CD4-positive, alpha-beta memory T cell (primary cell): ENCODE measurements around the gene SPC24. TPM values are rescaled to one million over a fixed set of nuclear protein-coding genes. Genes with fewer than 3 reads are reported as not detected.
A peak's percentile ranks its signal among the peaks of the same experiment; 100 is the strongest.
"Not testable (repeated sequence)": the region's sequence is repeated elsewhere in the genome, so short reads cannot be mapped to it uniquely, and the experiment has no call there.

Experiments used
- CTCF ChIA-PET: fragments of 350-600 bp; sonication (Branson Sonifier 250); formaldehyde crosslinking; loops from one replicate; lab custom pipeline; 2021; ENCODE audit warnings: inconsistent platforms; ENCODE audit not compliant: partially characterized antibody; lab: Charles Lee
- POLR2A ChIA-PET: fragments of 350-600 bp; sonication (Branson Sonifier 250); formaldehyde crosslinking; loops from one replicate; lab custom pipeline; 2021; ENCODE audit not compliant: partially characterized antibody; lab: Charles Lee
- DNase-seq, 5 donors: peaks; one replicate each; pipeline versions ENCODE4 v3.0.0 to v3.0.0-alpha.2; 2020 to 2022; ENCODE audit warnings: mixed read lengths in 1 of 5
- H3K27ac ChIP-seq: one replicate; pipeline ENCODE4 v1.7.0; 2013; ENCODE audit warnings: low read depth, low read length
- H3K27me3 ChIP-seq: 2 replicates; pipeline ENCODE4 v1.7.0; 2013; ENCODE audit warnings: mild to moderate bottlenecking, low read length, moderate library complexity; ENCODE audit not compliant: insufficient read depth
- H3K36me3 ChIP-seq: 2 replicates; pipeline ENCODE4 v1.7.0; 2013; ENCODE audit warnings: mild to moderate bottlenecking, low read length, moderate library complexity; ENCODE audit not compliant: insufficient read depth
- H3K4me1 ChIP-seq: 2 replicates; pipeline ENCODE4 v1.7.0; 2013; ENCODE audit warnings: mild to moderate bottlenecking, low read length, moderate library complexity; ENCODE audit not compliant: insufficient read depth
- H3K4me3 ChIP-seq, 2 donors: one replicate each; pipeline ENCODE4 v1.7.0; 2013; ENCODE audit warnings: low read length in 2 of 2, mild to moderate bottlenecking in 1 of 2
- H3K9me3 ChIP-seq, 2 donors: one replicate each; pipeline ENCODE4 v1.7.0; 2013; ENCODE audit warnings: low read length in 2 of 2, control low read depth in 1 of 2; ENCODE audit not compliant: control insufficient read depth in 1 of 2
- H3K27ac Mint-ChIP-seq, 7 donors: one replicate each; pipeline ENCODE4 v1.8.0; 2020 to 2021; ENCODE audit warnings: mixed read lengths in 7 of 7, mild to moderate bottlenecking in 6 of 7, inconsistent platforms in 3 of 7, moderate library complexity in 3 of 7
- H3K27me3 Mint-ChIP-seq, 2 donors: one replicate each; pipeline ENCODE4 v1.8.0; 2020 to 2021; ENCODE audit warnings: mixed read lengths in 2 of 2
- H3K36me3 Mint-ChIP-seq, 2 donors: one replicate each; pipeline ENCODE4 v1.8.0; 2020 to 2021; ENCODE audit warnings: mixed read lengths in 2 of 2, inconsistent platforms in 1 of 2, mild to moderate bottlenecking in 1 of 2
- H3K4me1 Mint-ChIP-seq, 4 donors: one replicate each; pipeline ENCODE4 v1.8.0; 2020 to 2021; ENCODE audit warnings: mixed read lengths in 4 of 4, mild to moderate bottlenecking in 1 of 4
- H3K4me3 Mint-ChIP-seq, 8 donors: one replicate each; pipeline ENCODE4 v1.8.0; 2020 to 2021; ENCODE audit warnings: mixed read lengths in 8 of 8, mild to moderate bottlenecking in 7 of 8, moderate library complexity in 6 of 8, inconsistent platforms in 3 of 8
- H3K9me3 Mint-ChIP-seq, 8 donors: one replicate each; pipeline ENCODE4 v1.8.0; 2020 to 2021; ENCODE audit warnings: mixed read lengths in 8 of 8, mild to moderate bottlenecking in 5 of 8, inconsistent platforms in 3 of 8, moderate library complexity in 1 of 8
- intact Hi-C: fragments of 100-400 bp; cut with micrococcal nuclease; formaldehyde crosslinking; loops from one replicate; pipeline ENCODE4 v1.15.1; 2023
- polyA plus RNA-seq, 2 donors: library from polyadenylated mRNA; unstranded; fragments of 300-500 nt; fragmentation: Illumina TruSeq; gene quantifications; one replicate each; pipeline ENCODE4 v1.2.3, GENCODE V29; 2021
- total RNA-seq, 2 experiments: library from RNA; stranded (reverse); gene quantifications; one replicate each; pipeline ENCODE4 v1.2.3, GENCODE V29; 2021

SPC24 gene
- total and polyA plus RNA-seq, 4 experiments from 2014 or later = 0.32 to 1.9 (median 0.84) TPM; not detected in 1

GRCh38 chr19:11191273-11191755 lies 35.7 kb upstream of the SPC24 start:
- no peak for DNase-seq
- intact Hi-C loops = no loop called here
- H3K27ac Mint-ChIP-seq = no peak overlapping the region

GRCh38 chr19:11190501-11190900 lies 34.9 kb upstream of the SPC24 start:
- ChIA-PET POLR2A (no interaction called here), CTCF (no interaction called here)
- peaks cover 7% of the 10 kb centered on the region for H3K4me1 ChIP-seq
- H3K9me3 ChIP-seq = no peaks in the 10 kb centered on the region
- H3K9me3 Mint-ChIP-seq = no peaks in the 10 kb centered on the region
- H3K36me3 ChIP-seq = no peaks in the 10 kb centered on the region
- no peak for DNase-seq
- no peak overlapping the region for H3K27ac ChIP-seq
- H3K27me3 ChIP-seq = no peaks in the 10 kb centered on the region
- H3K4me1 Mint-ChIP-seq = peaks cover under 1 to 2% (median 1%) of the 10 kb centered on the region in 4 donors
- intact Hi-C loops = no loop called here
- H3K27ac Mint-ChIP-seq = no peak overlapping the region
- no peak overlapping the region for H3K4me3 ChIP-seq
- no peaks in the 10 kb centered on the region for H3K36me3 Mint-ChIP-seq
- peaks cover under 1% of the 10 kb centered on the region in 2 donors for H3K27me3 Mint-ChIP-seq
- H3K4me3 Mint-ChIP-seq = no peak overlapping the region

More at GRCh38 chr19:11191273-11191755, 35.7 kb upstream of the SPC24 start:
- no peak overlapping the region for H3K27ac ChIP-seq
- H3K27me3 ChIP-seq = no peaks in the 10 kb centered on the region
- no peaks in the 10 kb centered on the region for H3K36me3 ChIP-seq
- no peak overlapping the region for H3K4me3 Mint-ChIP-seq
- no peaks in the 10 kb centered on the region for H3K9me3 ChIP-seq
- no peaks in the 10 kb centered on the region for H3K36me3 Mint-ChIP-seq
- no peak overlapping the region for H3K4me3 ChIP-seq
- peaks cover 2 to 9% (median 5%) of the 10 kb centered on the region in 4 donors for H3K4me1 Mint-ChIP-seq
- CTCF ChIA-PET = no interaction called here
- H3K27me3 Mint-ChIP-seq = peaks cover 2% of the 10 kb centered on the region in 2 donors
- peaks cover 7% of the 10 kb centered on the region for H3K4me1 ChIP-seq
- H3K9me3 Mint-ChIP-seq = no peaks in the 10 kb centered on the region
- POLR2A ChIA-PET = no interaction called here

GRCh38 chr19:11187441-11187840 lies 31.9 kb upstream of the SPC24 start:
- H3K27ac Mint-ChIP-seq = no peak overlapping the region
- Histone ChIP-seq H3K4me1 (no peaks in the 10 kb centered on the region), H3K9me3 (no peaks in the 10 kb centered on the region), H3K4me3 (no peak overlapping the region), H3K27ac (no peak overlapping the region), H3K36me3 (no peaks in the 10 kb centered on the region), H3K27me3 (no peaks in the 10 kb centered on the region)
- H3K4me3 Mint-ChIP-seq = no peak overlapping the region
- POLR2A ChIA-PET = no interaction called here
- no peaks in the 10 kb centered on the region for H3K27me3 Mint-ChIP-seq
- CTCF ChIA-PET = interaction anchor here (1.4 kb wide), 1 partner anchor 15 kb away, joined by 4 read pairs; no protein-coding TSS in a partner anchor
- H3K4me1 Mint-ChIP-seq = no peaks in the 10 kb centered on the region
- intact Hi-C loops = no loop called here
- H3K9me3 Mint-ChIP-seq = no peaks in the 10 kb centered on the region
- DNase-seq = no peak
- no peaks in the 10 kb centered on the region for H3K36me3 Mint-ChIP-seq

GRCh38 chr19:11182994-11183393 lies 27.4 kb upstream of the SPC24 start:
- intact Hi-C loops = no loop called here
- peaks cover 9% of the 10 kb centered on the region for H3K4me1 ChIP-seq
- no peak overlapping the region for H3K4me3 ChIP-seq
- no peak overlapping the region for H3K27ac ChIP-seq
- Mint-ChIP-seq H3K4me1 (peaks cover 3 to 11% (median 7%) of the 10 kb centered on the region in 4 donors), H3K4me3 (no peak overlapping the region), H3K27me3 (no peaks in the 10 kb centered on the region), H3K9me3 (no peaks in the 10 kb centered on the region), H3K27ac (no peak overlapping the region), H3K36me3 (no peaks in the 10 kb centered on the region)
- CTCF ChIA-PET = interaction anchor here (1.0 to 1.4 kb wide), 2 partner anchors 21 to 241 kb away, joined by 4 to 6 read pairs; no protein-coding TSS in a partner anchor
- DNase-seq = no peak
- no peaks in the 10 kb centered on the region for H3K9me3 ChIP-seq
- POLR2A ChIA-PET = interaction anchor here (0.6 kb wide), 1 partner anchor 51 kb away, joined by 3 read pairs; no protein-coding TSS in a partner anchor
- H3K27me3 ChIP-seq = no peaks in the 10 kb centered on the region
- no peaks in the 10 kb centered on the region for H3K36me3 ChIP-seq

- Histone ChIP-seq H3K27me3 (no peaks in the 10 kb centered on the region), H3K4me3 (no peak overlapping the region), H3K27ac (no peak overlapping the region), H3K36me3 (no peaks in the 10 kb centered on the region), H3K9me3 (no peaks in the 10 kb centered on the region), H3K4me1 (peaks cover 9% of the 10 kb centered on the region)
- no peak overlapping the region for H3K27ac Mint-ChIP-seq
- peaks cover 0 to 4% of the 10 kb centered on the region in 2 donors for H3K27me3 Mint-ChIP-seq
- no peak for DNase-seq
- peaks cover 3 to 15% (median 7%) of the 10 kb centered on the region in 4 donors for H3K4me1 Mint-ChIP-seq
- no peaks in the 10 kb centered on the region for H3K9me3 Mint-ChIP-seq
- POLR2A ChIA-PET = no interaction called here
- H3K4me3 Mint-ChIP-seq = no peak overlapping the region
- intact Hi-C loops = no loop called here
- no peaks in the 10 kb centered on the region for H3K36me3 Mint-ChIP-seq
- CTCF ChIA-PET = no interaction called here
Measured at GRCh38 chr19:11181488-11181887, 25.9 kb upstream of the SPC24 start.

- H3K4me3 ChIP-seq, H3K36me3 ChIP-seq, CTCF ChIA-PET, H3K4me3 Mint-ChIP-seq, H3K36me3 Mint-ChIP-seq, H3K27ac ChIP-seq, POLR2A ChIA-PET, H3K9me3 Mint-ChIP-seq, DNase-seq, H3K9me3 ChIP-seq, H3K4me1 ChIP-seq, H3K27me3 Mint-ChIP-seq, intact Hi-C loops, H3K27me3 ChIP-seq, H3K27ac Mint-ChIP-seq: not testable (repeated sequence)
- peaks cover 3 to 15% (median 7%) of the 10 kb centered on the region in 4 donors for H3K4me1 Mint-ChIP-seq
Measured at GRCh38 chr19:11180975-11181374, 25.4 kb upstream of the SPC24 start.

DNA sequence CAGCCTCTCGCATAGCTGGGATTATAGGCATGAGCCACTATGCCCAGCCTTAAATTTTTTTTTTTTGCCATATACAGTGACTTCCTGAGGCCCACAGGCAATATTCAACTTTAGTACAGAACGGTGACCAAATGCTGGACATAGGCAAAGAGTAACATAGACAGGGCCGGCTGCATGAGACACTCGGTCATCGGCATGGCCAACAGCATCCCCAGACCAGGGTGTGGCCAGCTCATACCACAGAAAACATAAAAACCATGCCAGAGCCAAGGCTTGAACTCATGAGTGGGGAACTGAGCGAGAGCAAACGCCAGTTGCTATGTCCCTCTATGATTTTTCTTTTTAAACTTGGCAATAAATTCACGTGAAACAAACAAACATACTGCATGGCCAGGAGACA lies 24.8 kb upstream of the SPC24 start:
- peaks cover 9% of the 10 kb centered on the region for H3K4me1 ChIP-seq
- Mint-ChIP-seq H3K36me3 (no peaks in the 10 kb centered on the region), H3K4me1 (peaks cover 3 to 15% (median 7%) of the 10 kb centered on the region in 4 donors), H3K27ac (peak overlapping the region in 1 of 7 donors; percentile 49), H3K27me3 (peaks cover 0 to 4% of the 10 kb centered on the region in 2 donors), H3K4me3 (no peak overlapping the region), H3K9me3 (no peaks in the 10 kb centered on the region)
- intact Hi-C loops = no loop called here
- CTCF ChIA-PET = no interaction called here
- H3K9me3 ChIP-seq = no peaks in the 10 kb centered on the region
- no peaks in the 10 kb centered on the region for H3K36me3 ChIP-seq
- POLR2A ChIA-PET = no interaction called here
- H3K27me3 ChIP-seq = no peaks in the 10 kb centered on the region
- no peak overlapping the region for H3K27ac ChIP-seq
- H3K4me3 ChIP-seq = no peak overlapping the region
- no peak for DNase-seq
